HG02938 (cell line): ENCODE results near the gene ILF2.
"Not testable (repeated sequence)": the region's sequence is repeated elsewhere in the genome, so short reads cannot be mapped to it uniquely, and the experiment has no call there.

Experiments
- ATAC-seq: cut with Tn5 transposase; IDR thresholded peaks from one replicate; pipeline ENCODE4 v1.9.1; 2021; ENCODE audit warnings: mild to moderate bottlenecking, moderate library complexity; ENCODE audit not compliant: unreplicated experiment

ILF2 gene

GRCh38 chr1:153670859-153671627, at the start of gene ILF2:
ILF2 (minus strand) TSS chr1:153670993; CDS start chr1:153670922, 71 bp downstream.
- peak; percentile 92 for ATAC-seq

- ATAC-seq, result no peak
Measured at GRCh38 chr1:153717330-153717729, 46.5 kb upstream of the ILF2 start.

- ATAC-seq, result not testable (repeated sequence)
Measured at GRCh38 chr1:153716211-153716610, 45.4 kb upstream of the ILF2 start.

- no peak for ATAC-seq
Measured at GRCh38 chr1:153711026-153711425, 40.2 kb upstream of the ILF2 start.

- ATAC-seq, result no peak
Measured at GRCh38 chr1:153705484-153705883, 34.7 kb upstream of the ILF2 start.

GRCh38 chr1:153699768-153700167, 29.0 kb upstream of the ILF2 start:
- ATAC-seq, result no peak

- ATAC-seq, result no peak
Measured at GRCh38 chr1:153698923-153699714, 28.3 kb upstream of the ILF2 start.

GRCh38 chr1:153698020-153698922, 27.5 kb upstream of the ILF2 start:
- ATAC-seq, result no peak

- ATAC-seq, result no peak
Measured at GRCh38 chr1:153697191-153698019, 26.6 kb upstream of the ILF2 start.

GRCh38 chr1:153696741-153697140, 25.9 kb upstream of the ILF2 start:
- ATAC-seq, result no peak

GRCh38 chr1:153693466-153693865, 22.7 kb upstream of the ILF2 start:
- no peak for ATAC-seq

GRCh38 chr1:153688736-153689328, 18.0 kb upstream of the ILF2 start:
- no peak for ATAC-seq

GRCh38 chr1:153688276-153688675, 17.5 kb upstream of the ILF2 start:
- ATAC-seq, result no peak

- no peak for ATAC-seq
Measured at GRCh38 chr1:153687346-153688125, 16.7 kb upstream of the ILF2 start.

GRCh38 chr1:153685544-153686340, 14.9 kb upstream of the ILF2 start:
- no peak for ATAC-seq

GRCh38 chr1:153684892-153685291, 14.1 kb upstream of the ILF2 start:
- no peak for ATAC-seq

- ATAC-seq, result no peak
Measured at GRCh38 chr1:153683854-153684253, 13.1 kb upstream of the ILF2 start.

GRCh38 chr1:153682730-153683129, 11.9 kb upstream of the ILF2 start:
- no peak for ATAC-seq

- no peak for ATAC-seq
Measured at GRCh38 chr1:153680120-153680403, 9.3 kb upstream of the ILF2 start.
